Bronchial epithelial cell (primary cell): Measurements from ENCODE around the gene RAI2. TPM values are rescaled to one million over a fixed set of nuclear protein-coding genes. Genes with fewer than 3 reads are reported as not detected.

Experiments
- DNase-seq: peaks from one replicate; pipeline ENCODE4 v3.0.0-alpha.2; 2010; ENCODE audit warnings: low read depth
- FAIRE-seq: peaks from 2 replicates; lab custom pipeline; 2011; peaks lifted over from hg19 to GRCh38; lab: Jason Lieb, UNC
- H3K27me3 ChIP-seq: 2 replicates; pipeline ENCODE4 v1.5.1; 2011; ENCODE audit warnings: low read length; ENCODE audit not compliant: control insufficient read depth, insufficient read depth
- H3K36me3 ChIP-seq: 2 replicates; pipeline ENCODE4 v1.5.1; 2011; ENCODE audit warnings: low read length; ENCODE audit not compliant: control insufficient read depth, insufficient read depth
- H3K4me3 ChIP-seq: 2 replicates; pipeline ENCODE4 v1.5.1; 2011; ENCODE audit warnings: mild to moderate bottlenecking, low read depth, low read length, control low read depth
- CTCF ChIP-seq: IDR thresholded peaks from 2 replicates; pipeline ENCODE4 v1.5.1; 2011; ENCODE audit warnings: mild to moderate bottlenecking, moderate library complexity, low read length, control low read depth, inconsistent platforms; ENCODE audit not compliant: insufficient read depth, severe bottlenecking
- total RNA-seq: library from RNA; depleted of rRNA; stranded (reverse); fragments of >200 nt; gene quantifications from 2 replicates; pipeline ENCODE4 v1.2.1, GENCODE V29; 2014

Gene RAI2
- total RNA-seq, 1 donor from 2014 or later, result not detected

- Histone ChIP-seq H3K4me3 (no peak overlapping the region), H3K27me3 (peaks cover 2% of the 10 kb centered on the region), H3K36me3 (no peaks in the 10 kb centered on the region)
- FAIRE-seq (no peak), DNase-seq (no peak)
- no peak for TF ChIP-seq CTCF
Measured at GRCh38 chrX:17854069-17854468, 7.0 kb downstream of the RAI2 start.

DNA sequence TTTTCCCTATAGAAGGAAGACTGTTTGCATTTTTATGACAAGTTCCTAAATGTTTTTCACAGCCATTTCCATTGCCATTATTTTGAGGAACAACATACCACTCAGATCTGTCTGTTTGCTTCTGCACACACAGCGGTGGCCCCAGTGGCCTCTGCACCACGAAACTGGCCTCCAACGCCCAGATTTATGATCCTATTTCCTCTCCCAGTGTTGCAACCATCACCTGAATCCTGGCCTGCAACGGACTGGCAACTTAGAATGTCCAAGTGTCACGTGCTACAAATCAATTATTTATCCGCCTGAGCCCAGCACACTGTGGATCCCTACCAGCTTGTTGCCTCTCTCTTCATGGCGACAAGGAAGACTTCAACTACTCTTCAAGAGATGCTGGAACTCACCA, 9.2 kb downstream of the RAI2 start:
- H3K4me3 ChIP-seq, result no peak overlapping the region
- no peak for TF ChIP-seq CTCF
- no peaks in the 10 kb centered on the region for H3K27me3 ChIP-seq
- DNase-seq (no peak), FAIRE-seq (no peak)
- no peaks in the 10 kb centered on the region for H3K36me3 ChIP-seq

GRCh38 chrX:17848545-17849265, 12.4 kb downstream of the RAI2 start:
- Histone ChIP-seq H3K27me3 (peaks cover 3% of the 10 kb centered on the region), H3K36me3 (no peaks in the 10 kb centered on the region), H3K4me3 (no peak overlapping the region)
- no peak for TF ChIP-seq CTCF
- DNase-seq (no peak), FAIRE-seq (no peak)

DNA sequence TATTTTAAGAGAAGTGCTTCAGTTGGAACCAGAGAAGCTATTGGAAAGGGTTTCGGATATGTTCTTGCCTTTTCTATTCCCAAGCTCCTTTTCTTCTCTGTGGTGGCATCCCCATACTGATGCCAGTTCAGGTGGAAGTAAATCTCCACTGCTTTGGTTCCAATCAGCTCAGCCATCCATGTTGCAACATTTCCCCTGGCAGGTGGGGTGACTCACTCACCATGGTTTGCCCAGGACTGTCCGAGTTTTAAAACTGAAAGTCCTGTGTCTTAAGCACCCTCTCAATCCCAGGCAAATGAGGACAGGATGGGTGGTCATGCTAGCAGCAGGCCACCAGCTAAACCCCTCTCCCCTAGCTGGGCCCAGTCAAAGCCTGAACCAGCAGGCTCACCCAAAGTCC, 15.1 kb downstream of the RAI2 start:
- DNase-seq (peak; percentile 33), FAIRE-seq (no peak)
- no peak overlapping the region for H3K4me3 ChIP-seq
- peaks cover 3% of the 10 kb centered on the region for H3K27me3 ChIP-seq
- no peaks in the 10 kb centered on the region for H3K36me3 ChIP-seq
- no peak for TF ChIP-seq CTCF

DNA sequence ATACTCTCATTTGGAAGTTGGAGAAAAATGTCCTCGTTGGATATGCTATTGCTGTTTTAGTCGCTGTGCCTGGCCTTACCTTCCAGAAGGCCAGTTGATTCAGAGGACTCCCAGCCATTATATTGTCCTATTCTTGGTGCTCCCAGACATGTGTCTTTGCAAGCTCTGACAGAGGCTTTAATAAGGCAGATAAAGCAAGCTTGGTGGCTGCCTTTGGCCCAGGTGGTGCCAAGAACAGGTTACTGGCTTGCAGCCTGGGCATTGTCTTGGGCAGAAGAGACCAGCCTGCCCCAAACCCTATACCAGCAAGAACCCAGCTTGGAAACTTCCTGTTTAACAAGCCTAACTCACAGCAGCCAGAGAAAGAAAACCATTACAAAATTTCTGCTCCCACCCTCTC, 16.9 kb downstream of the RAI2 start:
- TF ChIP-seq CTCF, result no peak
- Histone ChIP-seq H3K36me3 (no peaks in the 10 kb centered on the region), H3K27me3 (peaks cover 3% of the 10 kb centered on the region), H3K4me3 (no peak overlapping the region)
- FAIRE-seq, result no peak
- DNase-seq, result no peak

GRCh38 chrX:17842769-17843525, 18.2 kb downstream of the RAI2 start:
- Histone ChIP-seq H3K36me3 (no peaks in the 10 kb centered on the region), H3K27me3 (peaks cover 3% of the 10 kb centered on the region), H3K4me3 (no peak overlapping the region)
- DNase-seq (peak; percentile 16), FAIRE-seq (no peak)
- no peak for TF ChIP-seq CTCF
